ENCODE results near the gene NUP42. TPM values are rescaled to one million over a fixed set of nuclear protein-coding genes. Genes with fewer than 3 reads are reported as not detected.

The NUP42 gene
- total and polyA plus RNA-seq, 2 donors (not counting 3 experiments of a cell fraction or from before 2014, with no cell fraction given) = 31.5 to 38.6 TPM

- DNase-seq (ENCODE audit: low read depth, low spot score) = no peak
- H4K20me1 ChIP-seq (replicated peaks; ENCODE audit: control insufficient read depth, extremely low read depth, insufficient read depth, low read length) = no peaks in the 10 kb centered on the region
- POLR2A ChIA-PET = no interaction called here
- H2AFZ ChIP-seq (ENCODE audit: low read depth, low read length) = no peak overlapping the region
- no peak for FAIRE-seq
- dilution Hi-C loops (cut with MboI; ENCODE audit: extremely low pct_ligation_motif_present, low sequenced_read_pairs) (no loop called here), intact Hi-C loops (cut with micrococcal nuclease) (no loop called here)
- CTCF ChIA-PET = no interaction called here
- H3K9me3 ChIP-seq (replicated peaks; ENCODE audit: control insufficient read depth, insufficient read depth, low read length) = no peaks in the 10 kb centered on the region
- BruUV-seq (replicated peaks) = no TSS peak
- H3K27me3 ChIP-seq (ENCODE audit: control insufficient read depth in 2 of 2, insufficient read depth in 2 of 2, low read length in 2 of 2) = peaks cover 4 to 5% of the 10 kb centered on the region in 2 experiments
- no peaks in the 10 kb centered on the region for H3K36me3 ChIP-seq (ENCODE audit: control insufficient read depth in 2 of 2, extremely low read depth in 1 of 2, insufficient read depth in 2 of 2, low read length in 2 of 2)
- TF ChIP-seq GATA2 (IDR thresholded peaks at IDR 0.05; ENCODE audit: insufficient read depth, insufficient read length, low read depth, low read length) = no peak
- no peak for TF ChIP-seq FOS (IDR thresholded peaks at IDR 0.05; ENCODE audit: borderline replicate concordance, insufficient read depth, low read length)
- TF ChIP-seq JUN (IDR thresholded peaks at IDR 0.05; ENCODE audit: borderline replicate concordance, insufficient read depth, insufficient read length, low read depth) = no peak
- TF ChIP-seq POLR2A (IDR thresholded peaks at IDR 0.05; ENCODE audit: low read depth, low read length) = no peak
- TF ChIP-seq MYC (IDR thresholded peaks at IDR 0.05; ENCODE audit: low read depth, low read length) = no peak
- no peak for TF ChIP-seq POLR2AphosphoS5 (IDR thresholded peaks at IDR 0.05; ENCODE audit: insufficient read depth, low read depth, low read length)
- TF ChIP-seq MAX (IDR thresholded peaks at IDR 0.05; ENCODE audit: insufficient read depth, insufficient read length) = no peak
- no peak for TF ChIP-seq EZH2 (IDR thresholded peaks at IDR 0.05; ENCODE audit: borderline replicate concordance, low read depth, low read length, severe bottlenecking)
- TF ChIP-seq CTCF (IDR thresholded peaks at IDR 0.05; ENCODE audit: extremely low read depth in 1 of 2, insufficient read depth in 1 of 2, low read depth in 1 of 2, low read length in 2 of 2) = no peak
- H3K4me2 ChIP-seq (ENCODE audit: insufficient read depth, low read length) = no peak overlapping the region
- H3K9ac ChIP-seq (replicated peaks; ENCODE audit: extremely low read depth, insufficient read depth, low read length) = no peak overlapping the region
- H3K27ac ChIP-seq (ENCODE audit: insufficient read depth, low read depth, low read length) = no peak overlapping the region
- H3K79me2 ChIP-seq (ENCODE audit: control insufficient read depth, insufficient read depth, low read length) = no peaks in the 10 kb centered on the region
- no peaks in the 10 kb centered on the region for H3K9me1 ChIP-seq (replicated peaks; ENCODE audit: control insufficient read depth, extremely low read depth, insufficient read depth, low read length)
- no peaks in the 10 kb centered on the region for H3K4me1 ChIP-seq (ENCODE audit: control insufficient read depth, extremely low read depth, insufficient read depth, low read length)
- H3K4me3 ChIP-seq (replicated peaks in 1 of 3; ENCODE audit: insufficient read depth in 1 of 3, low read depth in 1 of 3, low read length in 3 of 3) = no peak overlapping the region
Observed at GRCh38 chr7:23210506-23210905, 28.7 kb downstream of the NUP42 start.

All from endothelial cell of umbilical vein (primary cell).